HepG2 (cell line): ENCODE data around the gene BTN1A1. TPM values are rescaled to one million over a fixed set of nuclear protein-coding genes. Genes with fewer than 3 reads are reported as not detected.

Experiments used
- ATF7-NPFF ChIP-seq: sonication (generic); formaldehyde crosslinking; IDR thresholded peaks from 2 replicates; pipeline ENCODE4 v1.8.1; 2023; ENCODE audit warnings: mild to moderate bottlenecking, low read depth, missing genetic modification reagents, moderate library complexity
- DPF2 ChIP-seq: sonication (generic); formaldehyde crosslinking; IDR thresholded peaks from 2 replicates; pipeline ENCODE4 v1.4.0; 2020; ENCODE audit warnings: mild to moderate bottlenecking, low read depth, missing genetic modification reagents, borderline replicate concordance
- DRAP1 ChIP-seq: IDR thresholded peaks from 2 replicates; pipeline ENCODE4 v1.6.1; 2016; ENCODE audit warnings: missing genetic modification reagents, missing compliant biosample characterization
- FOXK2 ChIP-seq: fragments of 450-650 bp; IDR thresholded peaks from 2 replicates; pipeline ENCODE4 v1.6.1; 2016
- GPN1 ChIP-seq: sonication (generic); formaldehyde crosslinking; IDR thresholded peaks from 2 replicates; pipeline ENCODE4 v1.5.1; 2020; ENCODE audit warnings: missing genetic modification reagents, borderline replicate concordance
- GZF1 ChIP-seq: sonication (generic); formaldehyde crosslinking; IDR thresholded peaks from 2 replicates; pipeline ENCODE4 v1.5.1; 2020; ENCODE audit warnings: mild to moderate bottlenecking, missing genetic modification reagents
- HMG20B ChIP-seq: conservative IDR thresholded peaks from 2 replicates; pipeline ENCODE4 v1.6.1; 2016; ENCODE audit warnings: missing genetic modification reagents, missing compliant biosample characterization
- HNF4G ChIP-seq, 2 experiments: sonication (generic) in 1 of 2; formaldehyde crosslinking in 1 of 2; IDR thresholded peaks; 2 replicates each; pipeline versions ENCODE4 v1.4.0 to v1.6.1; 2011 to 2020; ENCODE audit warnings: borderline replicate concordance in 2 of 2, low read depth in 2 of 2, mild to moderate bottlenecking in 2 of 2, low read length in 1 of 2, missing genetic modification reagents in 1 of 2, moderate library complexity in 1 of 2
- ISX ChIP-seq: sonication (generic); formaldehyde crosslinking; conservative IDR thresholded peaks from 2 replicates; pipeline ENCODE4 v1.5.0; 2020; ENCODE audit warnings: missing genetic modification reagents
- MTF2 ChIP-seq: sonication (generic); formaldehyde crosslinking; IDR thresholded peaks from 2 replicates; pipeline ENCODE4 v1.5.0; 2020; ENCODE audit warnings: missing genetic modification reagents, borderline replicate concordance
- RAD21 ChIP-seq: fragments of 450-650 bp; formaldehyde crosslinking; IDR thresholded peaks from 2 replicates; pipeline ENCODE4 v1.5.0; 2020; ENCODE audit warnings: mild to moderate bottlenecking
- RFX1 ChIP-seq: fragments of 450-650 bp; IDR thresholded peaks from 2 replicates; pipeline ENCODE4 v1.6.1; 2017
- SP1 ChIP-seq, 2 experiments: fragments of 450-650 bp in 1 of 2; sonication (generic) in 1 of 2; formaldehyde crosslinking in 1 of 2; IDR thresholded peaks; 2 replicates each; pipeline versions ENCODE4 v1.4.0 to v1.6.1; 2016 to 2020; ENCODE audit warnings: missing genetic modification reagents in 1 of 2
- TBX2 ChIP-seq: sonication (generic); formaldehyde crosslinking; IDR thresholded peaks from 2 replicates; pipeline ENCODE4 v1.5.0; 2020; ENCODE audit warnings: missing genetic modification reagents, mild to moderate bottlenecking, borderline replicate concordance
- U2AF1 ChIP-seq: fragments of 200-400 bp; formaldehyde crosslinking; optimal IDR thresholded peaks from 2 replicates; pipeline ENCODE3; 2017; ENCODE audit warnings: mild to moderate bottlenecking, low read depth, low read length
- ZFP36L1 ChIP-seq: sonication (generic); formaldehyde crosslinking; IDR thresholded peaks from 2 replicates; pipeline ENCODE4 v1.8.0; 2022; ENCODE audit warnings: mild to moderate bottlenecking, missing genetic modification reagents, moderate library complexity
- ZFX ChIP-seq: sonication (generic); formaldehyde crosslinking; IDR thresholded peaks from 2 replicates; pipeline ENCODE4 v1.4.0; 2020; ENCODE audit warnings: mild to moderate bottlenecking, low read depth, missing genetic modification reagents, moderate library complexity
- ZFYVE20 ChIP-seq: sonication (generic); formaldehyde crosslinking; IDR thresholded peaks from 2 replicates; pipeline ENCODE4 v1.8.0; 2023; ENCODE audit warnings: low read depth, mild to moderate bottlenecking, moderate library complexity, missing genetic modification reagents, borderline replicate concordance
- ZNF329 ChIP-seq: sonication (generic); formaldehyde crosslinking; IDR thresholded peaks from 2 replicates; pipeline ENCODE4 v1.9.0; 2021; ENCODE audit warnings: low read depth, mild to moderate bottlenecking, missing genetic modification reagents
- ZNF563 ChIP-seq: sonication (generic); formaldehyde crosslinking; IDR thresholded peaks from 2 replicates; pipeline ENCODE4 v1.8.0; 2022; ENCODE audit warnings: mild to moderate bottlenecking, moderate library complexity, missing genetic modification reagents
- ZNF713 ChIP-seq: sonication (generic); formaldehyde crosslinking; IDR thresholded peaks from 2 replicates; pipeline ENCODE4 v1.4.0; 2020; ENCODE audit warnings: mild to moderate bottlenecking, missing genetic modification reagents
- ZNF761 ChIP-seq: sonication (generic); formaldehyde crosslinking; conservative IDR thresholded peaks from 2 replicates; pipeline ENCODE4 v1.4.0; 2020; ENCODE audit warnings: mild to moderate bottlenecking, missing genetic modification reagents
- ZSCAN25 ChIP-seq: sonication (generic); formaldehyde crosslinking; IDR thresholded peaks from 2 replicates; pipeline ENCODE4 v1.8.0; 2022; ENCODE audit warnings: mild to moderate bottlenecking, missing genetic modification reagents
- ZXDC ChIP-seq: sonication (generic); formaldehyde crosslinking; IDR thresholded peaks from 2 replicates; pipeline ENCODE4 v1.5.0; 2020; ENCODE audit warnings: mild to moderate bottlenecking, missing genetic modification reagents
- polyA plus RNA-seq, 8 experiments: library from polyadenylated mRNA; depleted of rRNA in 3 of 8; stranded (reverse) in 7 of 8; unstranded in 1 of 8; fragments of >200 nt; fragmentation: Illumina TruSeq in 4 of 8; extraction: Trizol in 4 of 8; gene quantifications; 2 replicates each; pipeline versions ENCODE4 v1.2.1 to v1.2.3, GENCODE V29; 2011 to 2016; ENCODE audit warnings: low read depth in 4 of 8, missing spikeins in 1 of 8, mixed read lengths in 1 of 8; ENCODE audit not compliant: insufficient read depth in 1 of 8
- total RNA-seq, 5 experiments: library from RNA; depleted of rRNA; stranded (reverse); fragments of >200 nt; fragmentation: Illumina TruSeq; extraction: Trizol; gene quantifications; 2 replicates each; pipeline ENCODE4 v1.2.3, GENCODE V29; 2016; ENCODE audit warnings: low read depth in 1 of 5
- TF ChIP-seq, protein P1 (sequence below): sonication (generic); formaldehyde crosslinking; IDR thresholded peaks from 2 replicates; pipeline ENCODE4 v1.8.0; 2022; ENCODE audit warnings: mild to moderate bottlenecking, missing genetic modification reagents, moderate library complexity

The BTN1A1 gene
- total and polyA plus RNA-seq, 2 of the 13 experiments (the other 11 are each of a cell fraction or from before 2014, with no cell fraction given): 0.04 TPM; not detected in 1

DNA sequence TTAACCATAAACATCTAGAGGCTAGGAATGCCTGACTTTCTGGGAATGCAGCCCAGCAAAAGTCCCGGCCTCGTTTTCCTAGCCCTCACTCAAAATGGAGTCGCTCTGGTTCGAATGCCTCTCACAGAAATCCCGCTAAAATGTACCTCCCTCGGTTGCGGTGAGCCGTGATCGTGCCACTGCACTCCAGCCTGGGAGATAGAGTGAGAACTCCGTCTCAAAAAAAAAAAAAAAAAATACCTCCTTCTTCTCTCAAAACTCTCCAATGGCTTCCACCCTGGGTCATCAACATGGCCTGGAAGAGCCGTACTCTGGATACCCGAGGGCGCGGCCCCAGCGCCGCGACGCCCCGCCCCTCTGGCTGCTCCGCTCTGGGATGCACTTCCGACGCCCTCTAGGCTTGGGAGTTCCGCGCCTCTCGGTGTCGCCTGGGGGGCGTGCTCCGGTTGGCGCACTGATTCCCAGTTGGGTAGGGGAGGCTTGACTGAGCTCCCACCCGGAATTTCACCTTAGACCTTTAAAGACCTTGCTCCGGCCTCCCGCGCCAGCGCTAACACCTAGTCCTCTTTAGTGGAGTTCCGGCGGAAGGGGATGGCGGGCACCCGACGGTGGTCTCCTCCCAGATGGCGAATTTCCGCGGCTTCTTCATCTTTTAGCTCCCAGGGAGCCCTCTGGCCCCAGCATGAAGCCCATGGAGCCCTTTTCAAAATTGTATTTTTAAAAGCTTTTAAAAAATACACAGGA lies 50.3 kb downstream of the BTN1A1 start (continued):
- TF ChIP-seq DPF2 (CRISPR knock-in tag) (no peak), GZF1 (no peak), ZFYVE20 (no peak), ZNF329 (CRISPR knock-in tag) (no peak), ZNF563 (CRISPR knock-in tag) (no peak), GPN1 (CRISPR knock-in tag) (no peak), HMG20B (CRISPR knock-in tag) (no peak), HNF4G (IDR thresholded peaks at IDR 0.05; ENCODE audit: borderline replicate concordance, low read depth, low read length) (peak; percentile 40; the same call in 1 of the 2 replicates), HNF4G (CRISPR knock-in tag; IDR thresholded peaks at IDR 0.05; ENCODE audit: borderline replicate concordance, low read depth) (0 out of 2 replicates have a peak, but pooled peaks have one; percentile 38), RFX1 (no peak), U2AF1 (peak; percentile 80), ZSCAN25 (CRISPR knock-in tag) (no peak), ZXDC (no peak), MTF2 (CRISPR knock-in tag) (no peak), SP1 (IDR thresholded peaks at IDR 0.05) (no peak), SP1 (CRISPR knock-in tag; IDR thresholded peaks at IDR 0.05) (peak; percentile 73), ZFP36L1 (CRISPR knock-in tag) (0 out of 2 replicates have a peak, but pooled peaks have one; percentile 67), FOXK2 (no peak), RAD21 (CRISPR knock-in tag) (0 out of 2 replicates have a peak, but pooled peaks have one; percentile 14), ZNF713 (no peak; the same call in 1 of the 2 replicates), ZNF761 (CRISPR knock-in tag) (no peak), ATF7-NPFF (no peak), TBX2 (CRISPR knock-in tag) (peak; percentile 88), ISX (CRISPR knock-in tag) (no peak), ZFX (peak; percentile 72), DRAP1 (peak; percentile 49)
- TF ChIP-seq, protein P1, sequence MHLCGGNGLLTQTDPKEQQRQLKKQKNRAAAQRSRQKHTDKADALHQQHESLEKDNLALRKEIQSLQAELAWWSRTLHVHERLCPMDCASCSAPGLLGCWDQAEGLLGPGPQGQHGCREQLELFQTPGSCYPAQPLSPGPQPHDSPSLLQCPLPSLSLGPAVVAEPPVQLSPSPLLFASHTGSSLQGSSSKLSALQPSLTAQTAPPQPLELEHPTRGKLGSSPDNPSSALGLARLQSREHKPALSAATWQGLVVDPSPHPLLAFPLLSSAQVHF (CRISPR knock-in tag): no peak
